SU-DHL-6 (cell line): ENCODE measurements around the gene REC114.
"Not testable (repeated sequence)": the region's sequence is repeated elsewhere in the genome, so short reads cannot be mapped to it uniquely, and the experiment has no call there.

Source experiments
- H2AFZ ChIP-seq: fragments of 200-600 bp; sonication (generic); 2 replicates; pipeline ENCODE4 v1.6.1; 2014; ENCODE audit warnings: low read depth, mild to moderate bottlenecking, moderate library complexity, mixed read lengths, antibody characterized with exemption, low read length; ENCODE audit not compliant: severe bottlenecking
- H3F3A ChIP-seq: fragments of 200-600 bp; shearing (Covaris generic); 2 replicates; pipeline ENCODE4 v1.6.0; 2016; ENCODE audit warnings: antibody characterized with exemption, mild to moderate bottlenecking; ENCODE audit not compliant: insufficient read depth
- H3K27ac ChIP-seq: fragments of 200-600 bp; sonication (generic); 2 replicates; pipeline ENCODE4 v1.5.1; 2016; ENCODE audit warnings: low read depth, mild to moderate bottlenecking, low read length, moderate library complexity, mixed read lengths
- H3K27me3 ChIP-seq: fragments of 200-600 bp; sonication (generic), shearing (Covaris generic); 2 replicates; pipeline ENCODE4 v1.6.0; 2014; ENCODE audit warnings: mild to moderate bottlenecking, low read length
- H3K36me3 ChIP-seq: fragments of 200-600 bp; sonication (generic); 2 replicates; pipeline ENCODE4 v1.6.1; 2014; ENCODE audit warnings: mild to moderate bottlenecking, low read length, mixed read lengths
- H3K4me2 ChIP-seq: fragments of 300-600, 200-600 bp; shearing (Covaris generic), sonication (generic); 2 replicates; pipeline ENCODE4 v1.6.0; 2014; ENCODE audit warnings: low read length, low read depth, mild to moderate bottlenecking; ENCODE audit not compliant: poor library complexity, severe bottlenecking
- H3K4me3 ChIP-seq: fragments of 200-600 bp; sonication (generic); 2 replicates; pipeline ENCODE4 v1.5.1; 2014; ENCODE audit warnings: antibody characterized with exemption, low read length, mild to moderate bottlenecking, mixed read lengths; ENCODE audit not compliant: insufficient read depth, poor library complexity, severe bottlenecking
- H3K79me2 ChIP-seq: fragments of 200-600 bp; sonication (generic); 2 replicates; pipeline ENCODE4 v1.6.1; 2014; ENCODE audit warnings: mild to moderate bottlenecking, low read length, moderate library complexity; ENCODE audit not compliant: insufficient read depth
- H3K9ac ChIP-seq: fragments of 200-600 bp; sonication (generic); 2 replicates; pipeline ENCODE4 v1.7.0; 2014; ENCODE audit warnings: mild to moderate bottlenecking, low read length
- H3K9me2 ChIP-seq: fragments of 200-600 bp; sonication (generic); replicated peaks from 2 replicates; pipeline ENCODE4 v1.6.1; 2014; ENCODE audit warnings: low read length; ENCODE audit not compliant: insufficient read depth
- H3K9me3 ChIP-seq: fragments of 200-600 bp; sonication (generic); 2 replicates; pipeline ENCODE4 v1.6.1; 2014; ENCODE audit warnings: low read length, mixed read lengths; ENCODE audit not compliant: insufficient read depth
- H4K20me1 ChIP-seq: fragments of 200-600 bp; sonication (generic); 2 replicates; pipeline ENCODE4 v1.6.1; 2014; ENCODE audit warnings: low read depth, mild to moderate bottlenecking, antibody characterized with exemption, low read length, moderate library complexity, mixed read lengths
- EZH2phosphoT487 ChIP-seq: fragments of 200-600 bp; sonication (generic), shearing (Covaris generic); conservative IDR thresholded peaks from 2 replicates; pipeline ENCODE4 v1.6.1; 2018; ENCODE audit warnings: mild to moderate bottlenecking, antibody characterized with exemption, low read length, moderate library complexity, mixed read lengths
- TF ChIP-seq, protein P1 (sequence below): fragments of 200-600 bp; sonication (generic); IDR thresholded peaks from one replicate; pipeline ENCODE4 v1.5.1; 2017; ENCODE audit warnings: antibody characterized with exemption, mild to moderate bottlenecking, low read length, moderate library complexity; ENCODE audit not compliant: insufficient read depth, poor library complexity, severe bottlenecking

Gene REC114

DNA sequence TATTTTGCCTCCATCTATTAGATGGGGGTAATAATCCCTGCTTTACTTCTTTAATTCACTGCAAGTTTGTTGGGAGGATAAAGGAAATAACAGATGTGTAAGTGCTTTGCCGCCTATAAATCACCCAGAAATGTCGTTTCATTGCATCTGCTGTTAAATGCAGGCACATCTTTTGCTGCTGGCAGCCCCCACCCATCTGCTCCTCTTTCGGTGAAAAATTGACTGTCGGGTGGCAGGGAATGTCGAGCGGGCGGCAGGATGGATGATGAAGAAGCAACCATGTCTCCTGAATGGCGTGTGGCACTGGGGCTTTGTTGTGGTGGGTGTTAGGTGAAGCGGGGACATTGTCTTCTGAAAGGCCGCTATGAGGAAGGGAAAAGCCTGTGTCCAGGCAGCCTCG is 543 bp upstream of the REC114 start:
- no peak overlapping the region for H3K4me2 ChIP-seq
- no peaks in the 10 kb centered on the region for H3F3A ChIP-seq
- no peak overlapping the region for H3K9ac ChIP-seq
- no peak overlapping the region for H3K4me3 ChIP-seq
- H3K79me2 ChIP-seq = no peaks in the 10 kb centered on the region
- H2AFZ ChIP-seq = no peak overlapping the region
- no peaks in the 10 kb centered on the region for H3K9me2 ChIP-seq
- no peaks in the 10 kb centered on the region for H3K9me3 ChIP-seq
- no peaks in the 10 kb centered on the region for H3K36me3 ChIP-seq
- no peak overlapping the region for H3K27ac ChIP-seq
- H3K27me3 ChIP-seq = no peaks in the 10 kb centered on the region
- TF ChIP-seq, protein P1, sequence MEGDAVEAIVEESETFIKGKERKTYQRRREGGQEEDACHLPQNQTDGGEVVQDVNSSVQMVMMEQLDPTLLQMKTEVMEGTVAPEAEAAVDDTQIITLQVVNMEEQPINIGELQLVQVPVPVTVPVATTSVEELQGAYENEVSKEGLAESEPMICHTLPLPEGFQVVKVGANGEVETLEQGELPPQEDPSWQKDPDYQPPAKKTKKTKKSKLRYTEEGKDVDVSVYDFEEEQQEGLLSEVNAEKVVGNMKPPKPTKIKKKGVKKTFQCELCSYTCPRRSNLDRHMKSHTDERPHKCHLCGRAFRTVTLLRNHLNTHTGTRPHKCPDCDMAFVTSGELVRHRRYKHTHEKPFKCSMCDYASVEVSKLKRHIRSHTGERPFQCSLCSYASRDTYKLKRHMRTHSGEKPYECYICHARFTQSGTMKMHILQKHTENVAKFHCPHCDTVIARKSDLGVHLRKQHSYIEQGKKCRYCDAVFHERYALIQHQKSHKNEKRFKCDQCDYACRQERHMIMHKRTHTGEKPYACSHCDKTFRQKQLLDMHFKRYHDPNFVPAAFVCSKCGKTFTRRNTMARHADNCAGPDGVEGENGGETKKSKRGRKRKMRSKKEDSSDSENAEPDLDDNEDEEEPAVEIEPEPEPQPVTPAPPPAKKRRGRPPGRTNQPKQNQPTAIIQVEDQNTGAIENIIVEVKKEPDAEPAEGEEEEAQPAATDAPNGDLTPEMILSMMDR = no peak
- TF ChIP-seq EZH2phosphoT487 = no peak
- H4K20me1 ChIP-seq = no peaks in the 10 kb centered on the region

DNA sequence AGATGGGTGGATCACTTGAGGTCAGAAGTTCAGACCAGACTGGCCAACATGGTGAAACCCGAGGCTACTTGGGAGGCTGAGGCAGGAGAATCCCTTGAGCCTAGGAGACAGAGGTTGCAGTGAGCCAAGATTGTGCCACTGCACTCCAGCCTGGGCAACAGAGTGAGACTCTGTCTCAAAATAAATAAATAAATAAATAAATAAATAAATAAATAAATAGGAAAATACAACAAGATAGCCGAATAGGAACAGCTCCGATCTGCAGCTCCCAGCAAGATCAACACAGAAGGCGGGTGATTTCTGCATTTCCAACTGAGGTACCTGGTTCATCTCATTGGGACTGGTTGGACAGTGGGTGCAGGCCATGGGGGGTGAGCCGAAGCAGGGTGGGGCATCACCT is 4.5 kb downstream of the REC114 start:
- not testable (repeated sequence) for H3K4me2 ChIP-seq, H3K9me3 ChIP-seq, H4K20me1 ChIP-seq, H3K9me2 ChIP-seq, H3K27me3 ChIP-seq, H2AFZ ChIP-seq, H3K79me2 ChIP-seq, H3K9ac ChIP-seq, H3K27ac ChIP-seq, H3K4me3 ChIP-seq, H3K36me3 ChIP-seq, H3F3A ChIP-seq

DNA sequence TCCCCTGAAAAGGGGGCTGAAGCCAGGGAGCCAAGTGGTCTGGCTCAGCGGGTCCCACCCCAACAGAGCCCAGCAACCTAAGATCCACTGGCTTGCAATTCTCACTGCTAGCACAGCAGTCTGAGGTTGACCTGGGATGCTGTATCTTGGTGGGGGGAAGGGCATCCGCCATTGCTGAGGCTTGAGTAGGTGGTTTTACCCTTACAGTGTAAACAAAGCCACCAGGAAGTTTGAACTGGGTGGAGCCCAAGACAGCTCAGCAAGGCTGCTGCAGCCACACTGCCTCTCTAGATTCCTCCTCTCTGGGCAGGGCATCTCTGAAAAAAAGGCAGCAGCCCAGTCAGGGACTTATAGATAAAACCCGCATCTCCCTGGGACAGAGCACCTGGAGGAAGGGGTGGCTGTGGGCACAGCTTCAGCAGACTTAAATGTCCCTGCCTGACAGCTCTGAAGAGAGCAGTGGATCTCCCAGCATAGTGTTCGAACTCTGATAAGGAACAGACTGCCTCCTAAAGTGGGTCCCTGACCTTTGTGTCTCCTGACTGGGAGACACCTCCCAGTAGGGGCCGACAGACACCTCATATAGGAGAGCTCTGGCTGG is 5.3 kb downstream of the REC114 start:
- not testable (repeated sequence) for H3K9me2 ChIP-seq, H3K27ac ChIP-seq, H3K36me3 ChIP-seq, H3K9ac ChIP-seq, H2AFZ ChIP-seq, H4K20me1 ChIP-seq, H3F3A ChIP-seq, H3K4me2 ChIP-seq, H3K9me3 ChIP-seq, H3K4me3 ChIP-seq, H3K79me2 ChIP-seq, H3K27me3 ChIP-seq

DNA sequence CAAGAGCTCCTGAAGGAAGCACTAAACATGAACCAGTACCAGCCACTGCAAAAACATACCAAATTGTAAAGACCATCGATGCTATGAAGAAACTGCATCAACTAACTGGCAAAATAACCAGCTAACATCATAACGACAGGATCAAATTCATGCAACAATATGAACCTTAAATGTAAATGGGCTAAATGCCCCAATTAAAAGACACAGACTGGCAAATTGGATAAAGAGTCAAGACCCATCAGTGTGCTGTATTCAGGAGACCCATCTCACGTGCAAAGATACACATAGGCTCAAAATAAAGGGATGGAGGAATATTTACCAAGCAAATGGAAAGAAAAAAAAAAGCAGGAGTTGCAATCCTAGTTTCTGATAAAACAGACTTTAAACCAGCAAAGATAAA is 7.0 kb downstream of the REC114 start:
- not testable (repeated sequence) for H3K79me2 ChIP-seq

DNA sequence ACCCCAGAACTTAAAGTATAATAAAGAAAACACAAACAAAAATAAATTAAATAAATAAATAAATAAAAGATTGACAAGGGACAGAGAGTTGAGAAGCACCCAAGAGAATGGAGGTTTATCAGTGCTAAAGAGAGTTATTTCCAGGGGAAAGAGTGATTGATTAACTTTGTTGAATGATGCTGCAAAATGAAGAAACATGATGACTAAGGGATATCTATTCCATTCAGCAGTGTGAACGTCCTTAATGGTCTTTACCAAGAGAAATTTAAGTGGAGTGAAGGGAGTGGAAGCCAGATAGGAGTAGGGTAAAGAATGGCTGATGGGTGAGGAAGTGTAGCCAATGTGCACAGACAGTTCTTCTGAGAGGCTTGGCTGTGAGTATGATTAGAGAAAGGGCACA is 11.1 kb downstream of the REC114 start:
- Histone ChIP-seq H3K27me3 (no peaks in the 10 kb centered on the region), H3K9me2 (no peaks in the 10 kb centered on the region), H3F3A (no peaks in the 10 kb centered on the region), H2AFZ (no peak overlapping the region), H3K9ac (no peak overlapping the region), H3K4me3 (no peak overlapping the region), H3K79me2 (no peaks in the 10 kb centered on the region), H4K20me1 (no peaks in the 10 kb centered on the region), H3K36me3 (no peaks in the 10 kb centered on the region), H3K9me3 (no peaks in the 10 kb centered on the region), H3K4me2 (no peak overlapping the region), H3K27ac (no peak overlapping the region)
- TF ChIP-seq, protein P1 = no peak

More for the DNA sequence above, 7.0 kb downstream of the REC114 start:
- not testable (repeated sequence) for H3K36me3 ChIP-seq, H3K27ac ChIP-seq, H3K4me3 ChIP-seq, H3F3A ChIP-seq, H4K20me1 ChIP-seq, H3K9me2 ChIP-seq, H3K9ac ChIP-seq, H3K4me2 ChIP-seq, H3K9me3 ChIP-seq, H2AFZ ChIP-seq, H3K27me3 ChIP-seq
